GM10266 (cell line): ENCODE results near the gene KCNJ11.

Experiments
- DNase-seq: peaks from one replicate; pipeline ENCODE4 v3.0.0; 2012; ENCODE audit errors: extremely low spot score
- TF ChIP-seq, protein P1 (sequence below): IDR thresholded peaks from 2 replicates; pipeline ENCODE4 v1.5.1; 2012; ENCODE audit warnings: mild to moderate bottlenecking, low read depth; ENCODE audit not compliant: control insufficient read depth, insufficient read depth; ENCODE audit errors: missing control alignments

KCNJ11 gene

GRCh38 chr11:17343907-17344306 is 44.6 kb downstream of the KCNJ11 start:
- TF ChIP-seq, protein P1, sequence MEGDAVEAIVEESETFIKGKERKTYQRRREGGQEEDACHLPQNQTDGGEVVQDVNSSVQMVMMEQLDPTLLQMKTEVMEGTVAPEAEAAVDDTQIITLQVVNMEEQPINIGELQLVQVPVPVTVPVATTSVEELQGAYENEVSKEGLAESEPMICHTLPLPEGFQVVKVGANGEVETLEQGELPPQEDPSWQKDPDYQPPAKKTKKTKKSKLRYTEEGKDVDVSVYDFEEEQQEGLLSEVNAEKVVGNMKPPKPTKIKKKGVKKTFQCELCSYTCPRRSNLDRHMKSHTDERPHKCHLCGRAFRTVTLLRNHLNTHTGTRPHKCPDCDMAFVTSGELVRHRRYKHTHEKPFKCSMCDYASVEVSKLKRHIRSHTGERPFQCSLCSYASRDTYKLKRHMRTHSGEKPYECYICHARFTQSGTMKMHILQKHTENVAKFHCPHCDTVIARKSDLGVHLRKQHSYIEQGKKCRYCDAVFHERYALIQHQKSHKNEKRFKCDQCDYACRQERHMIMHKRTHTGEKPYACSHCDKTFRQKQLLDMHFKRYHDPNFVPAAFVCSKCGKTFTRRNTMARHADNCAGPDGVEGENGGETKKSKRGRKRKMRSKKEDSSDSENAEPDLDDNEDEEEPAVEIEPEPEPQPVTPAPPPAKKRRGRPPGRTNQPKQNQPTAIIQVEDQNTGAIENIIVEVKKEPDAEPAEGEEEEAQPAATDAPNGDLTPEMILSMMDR, result no peak
- DNase-seq, result no peak

GRCh38 chr11:17343257-17343656 is 45.2 kb downstream of the KCNJ11 start:
- TF ChIP-seq, protein P1, result no peak
- DNase-seq, result no peak
